Spleen (tissue), 11 donors: ENCODE measurements around the gene MSI2. TPM values are rescaled to one million over a fixed set of nuclear protein-coding genes. Genes with fewer than 3 reads are reported as not detected.

Source experiments
- DNase-seq: peaks from one replicate; pipeline ENCODE4 v3.0.0-alpha.2; 2020
- H3K27ac ChIP-seq, 8 donors: fragments of 200-600 bp; sonication (generic) in 7 of 8; 1 replicate in 4 of 8; 2 replicates in 4 of 8; pipeline versions ENCODE4 v1.5.0 to v1.8.0; 2016 to 2021; ENCODE audit warnings: inconsistent platforms in 4 of 8, mild to moderate bottlenecking in 4 of 8, moderate library complexity in 1 of 8
- H3K27me3 ChIP-seq, 7 donors: fragments of 200-600 bp; sonication (generic) in 6 of 7; replicated peaks in 1 of 7; 1 replicate in 4 of 7; 2 replicates in 3 of 7; pipeline versions ENCODE4 v1.5.0 to v1.8.0; 2016 to 2021; ENCODE audit warnings: inconsistent platforms in 3 of 7, mild to moderate bottlenecking in 1 of 7
- H3K36me3 ChIP-seq, 6 donors: fragments of 200-600 bp; sonication (generic) in 5 of 6; 1 replicate in 4 of 6; 2 replicates in 2 of 6; pipeline versions ENCODE4 v1.5.0 to v1.8.0; 2016 to 2021; ENCODE audit warnings: inconsistent platforms in 2 of 6
- H3K4me1 ChIP-seq, 6 donors: fragments of 200-600 bp; sonication (generic) in 5 of 6; 1 replicate in 3 of 6; 2 replicates in 3 of 6; pipeline versions ENCODE4 v1.5.0 to v1.8.0; 2016 to 2021; ENCODE audit warnings: inconsistent platforms in 3 of 6
- H3K4me3 ChIP-seq, 8 donors: fragments of 200-600 bp; sonication (generic) in 7 of 8; 1 replicate in 4 of 8; 2 replicates in 4 of 8; pipeline versions ENCODE4 v1.5.0 to v1.8.0; 2016 to 2021; ENCODE audit warnings: inconsistent platforms in 4 of 8, mild to moderate bottlenecking in 4 of 8, moderate library complexity in 2 of 8
- H3K9me3 ChIP-seq, 8 donors: fragments of 200-600 bp; sonication (generic) in 7 of 8; 1 replicate in 4 of 8; 2 replicates in 4 of 8; pipeline versions ENCODE4 v1.5.0 to v1.8.0; 2016 to 2021; ENCODE audit warnings: inconsistent platforms in 4 of 8
- POLR2A ChIP-seq, 3 donors: fragments of 450-650 bp; IDR thresholded peaks; one replicate each; pipeline ENCODE4 v1.5.1; 2017; ENCODE audit warnings: antibody characterized with exemption in 3 of 3, mild to moderate bottlenecking in 1 of 3
- POLR2AphosphoS5 ChIP-seq, 3 donors: sonication (generic); formaldehyde crosslinking; IDR thresholded peaks; one replicate each; pipeline ENCODE4 v1.5.1; 2017; ENCODE audit warnings: antibody characterized with exemption in 3 of 3
- WGBS, 5 donors: extraction: QIAGEN DNeasy Blood & Tissue Kit in 3 of 5; methylation state at CpG; one replicate each; pipeline versions ENCODE4 v1.1.5 to v1.1.7; 2013 to 2018; 5-methylcytosine and 5-hydroxymethylcytosine counted together
- intact Hi-C: fragments of 100-400 bp; cut with DNase I; formaldehyde crosslinking; loops from one replicate; pipeline ENCODE4 v1.15.0; 2023; ENCODE audit warnings: low total_unique reads
- polyA plus RNA-seq, 3 donors: library from polyadenylated mRNA; stranded (reverse); fragments of 200-250 nt; gene quantifications; one replicate each; pipeline ENCODE4 v1.2.1, GENCODE V29; 2013
- total RNA-seq, 7 donors: library from RNA; depleted of rRNA in 3 of 7; stranded (reverse); fragments of >200 nt in 3 of 7; fragmentation: NEBNext Ultra II Directional in 4 of 7; extraction: Animal tissue kit (Norgen Biotek cat#: 25700) in 4 of 7; gene quantifications; one replicate each; pipeline versions ENCODE4 v1.1.0 to v1.2.1, GENCODE V29; 2016 to 2021
- TF ChIP-seq, protein P1 (sequence below), 11 experiments: fragments of 200-600 bp in 7 of 11; fragments of 450-650 bp in 4 of 11; sonication (generic) in 4 of 11; IDR thresholded peaks in 8 of 11; conservative IDR thresholded peaks in 3 of 11; 1 replicate in 7 of 11; 2 replicates in 4 of 11; pipeline versions ENCODE4 v1.4.0 to v1.8.0; 2016 to 2021; ENCODE audit warnings: antibody characterized with exemption in 11 of 11, inconsistent platforms in 4 of 11, mild to moderate bottlenecking in 1 of 11
- donor health status: healthy with polysubstance abuse.
- donor health status: DM: no; HTN: no; CAD: no; lungs with moderate emphysema.
- donor health status: DM: no; HTN: no; CAD: no.
- donor health status: Bipolar disorder and iron deficiency.
- donor health status: healthy.
- donor health status: DM: no; HTN: no; CAD: no.
- donor health status: DM: yes; HTN: yes; CAD: no.

MSI2 gene
- total and polyA plus RNA-seq, 10 donors = 9.8 to 131 (median 64.7) TPM

DNA sequence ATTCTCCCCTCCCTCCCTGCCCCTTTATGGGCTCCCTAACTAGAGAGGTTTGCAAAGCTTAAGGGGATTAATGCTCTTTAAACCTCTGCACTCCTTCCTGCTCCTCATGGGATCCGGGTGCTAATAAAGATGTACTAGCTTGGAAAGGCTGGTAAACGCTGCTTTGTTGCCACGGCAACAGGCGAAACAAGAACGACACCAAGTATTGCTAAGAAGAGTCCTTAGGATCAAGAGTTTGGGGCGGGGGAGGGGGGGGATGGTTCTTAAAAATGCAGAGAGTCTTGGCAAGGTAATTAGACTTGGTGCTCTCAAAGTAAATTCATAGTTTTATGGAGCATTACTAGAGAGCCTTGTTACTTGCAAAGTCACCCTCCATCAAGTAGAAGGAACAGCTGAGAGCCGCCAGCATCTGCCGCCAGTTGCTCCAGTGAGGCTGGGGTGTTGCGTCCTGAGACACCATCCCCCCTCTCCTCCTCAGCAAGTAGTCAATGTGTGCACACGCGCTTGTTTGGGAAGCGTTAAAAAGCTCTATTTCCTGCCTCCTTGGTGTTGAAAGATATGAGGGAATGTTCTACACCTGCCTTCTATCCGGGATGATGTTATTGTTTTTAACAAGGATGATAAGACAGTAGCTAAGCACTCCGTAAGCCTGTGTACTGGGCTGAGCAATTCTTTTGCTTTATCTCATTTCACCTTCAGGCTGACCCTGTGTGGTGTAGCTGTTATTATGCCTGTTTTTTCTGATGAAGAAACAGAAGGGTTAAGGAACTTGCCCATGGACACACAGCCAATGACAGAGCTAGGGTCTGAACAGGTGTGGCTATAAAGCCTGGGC, 297.9 kb downstream of the MSI2 start:
- DNase-seq = no peak
- no peak overlapping the region for H3K4me3 ChIP-seq
- intact Hi-C loops = no loop called here
- TF ChIP-seq, protein P1, sequence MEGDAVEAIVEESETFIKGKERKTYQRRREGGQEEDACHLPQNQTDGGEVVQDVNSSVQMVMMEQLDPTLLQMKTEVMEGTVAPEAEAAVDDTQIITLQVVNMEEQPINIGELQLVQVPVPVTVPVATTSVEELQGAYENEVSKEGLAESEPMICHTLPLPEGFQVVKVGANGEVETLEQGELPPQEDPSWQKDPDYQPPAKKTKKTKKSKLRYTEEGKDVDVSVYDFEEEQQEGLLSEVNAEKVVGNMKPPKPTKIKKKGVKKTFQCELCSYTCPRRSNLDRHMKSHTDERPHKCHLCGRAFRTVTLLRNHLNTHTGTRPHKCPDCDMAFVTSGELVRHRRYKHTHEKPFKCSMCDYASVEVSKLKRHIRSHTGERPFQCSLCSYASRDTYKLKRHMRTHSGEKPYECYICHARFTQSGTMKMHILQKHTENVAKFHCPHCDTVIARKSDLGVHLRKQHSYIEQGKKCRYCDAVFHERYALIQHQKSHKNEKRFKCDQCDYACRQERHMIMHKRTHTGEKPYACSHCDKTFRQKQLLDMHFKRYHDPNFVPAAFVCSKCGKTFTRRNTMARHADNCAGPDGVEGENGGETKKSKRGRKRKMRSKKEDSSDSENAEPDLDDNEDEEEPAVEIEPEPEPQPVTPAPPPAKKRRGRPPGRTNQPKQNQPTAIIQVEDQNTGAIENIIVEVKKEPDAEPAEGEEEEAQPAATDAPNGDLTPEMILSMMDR (IDR thresholded peaks at IDR 0.05 in 8 of 11, conservative IDR thresholded peaks at IDR 0.05 in 3 of 11) = no peak
- TF ChIP-seq POLR2A (IDR thresholded peaks at IDR 0.05) (no peak), POLR2AphosphoS5 (IDR thresholded peaks at IDR 0.05) (no peak)
- H3K36me3 ChIP-seq = no peaks in the 10 kb centered on the region
- H3K4me1 ChIP-seq = peaks cover 27 to 94% (median 66%) of the 10 kb centered on the region in 6 donors
- no peaks in the 10 kb centered on the region for H3K9me3 ChIP-seq
- no peak overlapping the region for H3K27ac ChIP-seq
- WGBS, 5 donors = 44 to 63% (median 50%) methylated on average over 14 of the region's 14 CpGs
- no peaks in the 10 kb centered on the region for H3K27me3 ChIP-seq

DNA sequence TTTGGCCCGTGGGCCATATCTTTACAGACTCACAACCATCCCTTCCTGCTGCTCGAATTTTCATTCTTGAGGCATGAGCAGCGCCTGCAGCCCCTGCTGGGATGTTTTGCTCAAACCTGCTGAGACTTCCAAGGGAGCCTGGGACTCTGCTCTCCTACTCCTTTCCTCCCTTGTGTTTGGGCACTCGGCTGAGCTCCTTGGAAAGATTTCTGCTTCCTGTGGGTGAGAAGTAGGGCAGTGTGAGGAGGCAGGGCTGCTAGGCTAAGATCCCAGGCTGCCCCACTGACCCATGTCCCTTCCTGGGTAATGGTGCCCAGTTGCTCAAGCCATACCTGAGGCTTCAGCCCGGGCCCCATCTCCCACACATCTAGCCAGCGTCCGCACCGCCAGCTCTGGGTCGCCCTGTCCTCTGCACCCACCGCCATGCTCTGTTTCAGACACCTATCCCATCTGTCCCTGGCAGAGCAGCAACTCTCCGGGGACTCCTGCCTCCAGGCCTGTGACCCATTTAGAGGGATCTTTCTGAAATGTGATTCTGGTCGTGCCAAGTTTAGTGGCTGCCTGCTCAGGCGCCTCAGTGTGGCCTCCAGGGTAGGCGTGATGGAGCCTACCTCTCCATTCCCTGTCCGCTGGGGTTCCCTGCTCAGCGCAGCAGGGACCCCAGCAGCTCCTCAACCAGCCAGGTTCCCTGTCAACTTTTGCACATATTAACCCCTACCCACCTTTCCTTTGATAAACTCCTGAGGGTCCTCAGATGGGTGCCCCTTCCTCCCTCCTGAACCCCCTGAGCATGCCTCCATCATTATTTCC, 298.7 kb downstream of the MSI2 start:
- TF ChIP-seq POLR2A (IDR thresholded peaks at IDR 0.05) = no peak
- no peak for TF ChIP-seq POLR2AphosphoS5 (IDR thresholded peaks at IDR 0.05)
- TF ChIP-seq, protein P1 (IDR thresholded peaks at IDR 0.05 in 8 of 11, conservative IDR thresholded peaks at IDR 0.05 in 3 of 11) = no peak
- Histone ChIP-seq H3K36me3 (no peaks in the 10 kb centered on the region), H3K27ac (no peak overlapping the region), H3K4me3 (no peak overlapping the region), H3K27me3 (no peaks in the 10 kb centered on the region), H3K4me1 (peaks cover 19 to 87% (median 60%) of the 10 kb centered on the region in 6 donors), H3K9me3 (no peaks in the 10 kb centered on the region)
- WGBS, 5 donors = 86 to 93% (median 91%) methylated on average over 16 of the region's 16 CpGs
- intact Hi-C loops = no loop called here
- no peak for DNase-seq

DNA sequence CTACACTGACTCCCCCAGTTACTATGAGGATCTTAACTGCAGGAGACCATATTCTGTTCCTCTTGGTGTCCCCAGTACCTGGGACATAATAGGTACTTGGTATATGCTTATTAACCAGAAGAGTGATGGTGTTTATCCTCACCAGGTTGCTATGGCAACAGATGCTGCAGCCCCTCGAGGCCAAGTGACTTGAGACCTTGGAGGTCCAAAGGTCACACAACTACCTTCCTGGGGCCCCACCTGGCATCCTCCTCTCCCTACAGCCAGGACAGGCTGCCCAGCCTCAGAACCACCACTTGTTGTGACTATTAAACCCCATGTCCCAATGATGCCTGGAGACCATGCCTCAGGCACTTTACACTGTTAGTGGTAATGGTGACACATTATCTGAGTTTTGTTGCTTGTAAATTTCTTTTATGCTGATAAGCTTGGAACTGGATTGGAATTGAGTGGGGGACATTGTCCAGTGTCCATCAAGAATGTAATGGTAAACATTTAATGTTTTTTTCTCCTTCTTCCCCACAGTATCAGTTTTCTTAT, 299.4 kb downstream of the MSI2 start:
- DNase-seq = no peak
- intact Hi-C loops = no loop called here
- Histone ChIP-seq H3K9me3 (no peaks in the 10 kb centered on the region), H3K36me3 (no peaks in the 10 kb centered on the region), H3K27ac (no peak overlapping the region), H3K27me3 (no peaks in the 10 kb centered on the region), H3K4me3 (no peak overlapping the region), H3K4me1 (peaks cover 12 to 87% (median 56%) of the 10 kb centered on the region in 6 donors)
- TF ChIP-seq, protein P1 (IDR thresholded peaks at IDR 0.05 in 8 of 11, conservative IDR thresholded peaks at IDR 0.05 in 3 of 11) = no peak
- no peak for TF ChIP-seq POLR2A (IDR thresholded peaks at IDR 0.05)
- no peak for TF ChIP-seq POLR2AphosphoS5 (IDR thresholded peaks at IDR 0.05)
- WGBS, 5 donors = 0 to 88% (median 60%) methylated on average over 1 of the region's 1 CpG
